ENCODE results near the gene NRDE2.

NRDE2 gene

DNA sequence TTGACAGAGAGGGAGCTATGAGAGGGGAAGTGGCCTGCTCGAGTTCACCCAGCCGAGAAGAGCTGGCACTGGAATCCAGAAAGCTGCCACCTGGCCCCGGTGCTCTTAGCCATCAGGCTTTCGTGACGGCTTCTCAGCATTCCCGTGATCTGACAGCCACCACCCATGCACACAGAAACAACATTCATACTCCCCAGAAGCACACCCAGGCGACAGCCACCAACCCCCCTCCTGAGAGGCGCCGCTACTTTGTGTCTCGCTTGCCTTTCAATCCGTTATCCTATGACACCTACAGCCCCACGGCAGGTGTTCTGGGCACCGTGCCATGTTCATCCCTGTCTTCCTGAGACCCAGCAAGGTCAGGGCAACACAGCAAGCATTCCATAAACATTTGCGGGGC lies 44.0 kb downstream of the NRDE2 start:
- no peaks in the 10 kb centered on the region for H3K79me2 ChIP-seq (ENCODE audit: control insufficient read depth, insufficient read depth, low read length)
- H2AK5ac ChIP-seq (ENCODE audit: low read length), result no peak overlapping the region
- no peak overlapping the region for H3K9ac ChIP-seq (ENCODE audit: low read length)
- H2BK5ac ChIP-seq (ENCODE audit: low read length), result no peak overlapping the region
- H3K4me1 ChIP-seq (ENCODE audit: control insufficient read depth, low read depth, low read length), result no peaks in the 10 kb centered on the region
- WGBS (ENCODE audit: extremely low coverage, insufficient coverage, low lambda C conversion rate), result no CpG with 5 or more reads among the region's 14 CpGs
- H3K27ac ChIP-seq (ENCODE audit: low read depth, low read length), result no peak overlapping the region
- DNase-seq, result no peak
- no peak overlapping the region for H3K56ac ChIP-seq (ENCODE audit: low read length)
- peaks cover 2% of the 10 kb centered on the region for H3K36me3 ChIP-seq (ENCODE audit: control insufficient read depth, insufficient read depth, low read length)
- no peak overlapping the region for H3K4me3 ChIP-seq (ENCODE audit: low read length)
- H3K18ac ChIP-seq (ENCODE audit: low read length), result no peak overlapping the region
- H4K8ac ChIP-seq (ENCODE audit: low read depth, low read length), result no peak overlapping the region
- no peaks in the 10 kb centered on the region for H3K79me1 ChIP-seq (ENCODE audit: low read length)
- no peak overlapping the region for H3K23ac ChIP-seq (ENCODE audit: low read length)
- H3K27me3 ChIP-seq (ENCODE audit: insufficient read depth, low read length, poor library complexity), result no peaks in the 10 kb centered on the region
- no peak overlapping the region for H2BK15ac ChIP-seq (replicated peaks; ENCODE audit: low read depth)
- no peak overlapping the region for H3K4ac ChIP-seq (ENCODE audit: low read depth, low read length)
- H4K5ac ChIP-seq (ENCODE audit: low read length), result no peak overlapping the region
- no peak overlapping the region for H3K4me2 ChIP-seq (ENCODE audit: low read length)
- H2BK120ac ChIP-seq (ENCODE audit: low read depth, low read length), result no peak overlapping the region

DNA sequence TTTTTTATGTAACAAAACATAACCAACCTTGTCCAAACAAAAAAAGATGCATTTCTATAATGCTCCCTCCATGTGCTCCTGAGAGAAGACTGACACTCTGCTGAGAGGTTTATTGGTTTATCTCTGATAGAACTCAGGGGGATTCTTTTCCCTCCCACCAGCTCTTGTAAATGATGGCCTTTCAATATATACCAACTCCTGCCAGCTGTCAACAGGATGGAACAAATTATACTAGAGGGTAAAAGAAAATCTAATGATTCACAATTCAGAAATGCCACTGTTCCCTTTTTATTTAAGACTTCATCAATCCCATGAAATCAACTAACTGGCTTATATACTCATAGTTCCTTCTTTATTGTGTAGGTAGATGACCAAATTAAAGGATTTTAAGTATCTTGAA lies 50.0 kb downstream of the NRDE2 start:
- Histone ChIP-seq H3K79me2 (ENCODE audit: control insufficient read depth, insufficient read depth, low read length) (no peaks in the 10 kb centered on the region), H4K5ac (ENCODE audit: low read length) (no peak overlapping the region), H3K27ac (ENCODE audit: low read depth, low read length) (no peak overlapping the region), H4K8ac (ENCODE audit: low read depth, low read length) (no peak overlapping the region), H3K79me1 (ENCODE audit: low read length) (no peaks in the 10 kb centered on the region), H3K56ac (ENCODE audit: low read length) (no peak overlapping the region), H3K4me3 (ENCODE audit: low read length) (no peak overlapping the region), H3K27me3 (ENCODE audit: insufficient read depth, low read length, poor library complexity) (no peaks in the 10 kb centered on the region), H3K9ac (ENCODE audit: low read length) (no peak overlapping the region), H2BK5ac (ENCODE audit: low read length) (no peak overlapping the region), H3K4me2 (ENCODE audit: low read length) (no peak overlapping the region), H3K36me3 (ENCODE audit: control insufficient read depth, insufficient read depth, low read length) (peaks cover 2% of the 10 kb centered on the region), H3K23ac (ENCODE audit: low read length) (no peak overlapping the region), H3K4me1 (ENCODE audit: control insufficient read depth, low read depth, low read length) (no peaks in the 10 kb centered on the region), H2AK5ac (ENCODE audit: low read length) (no peak overlapping the region), H2BK120ac (ENCODE audit: low read depth, low read length) (no peak overlapping the region), H3K18ac (ENCODE audit: low read length) (no peak overlapping the region), H2BK15ac (replicated peaks; ENCODE audit: low read depth) (no peak overlapping the region), H3K4ac (ENCODE audit: low read depth, low read length) (no peak overlapping the region)
- no peak for DNase-seq

DNA sequence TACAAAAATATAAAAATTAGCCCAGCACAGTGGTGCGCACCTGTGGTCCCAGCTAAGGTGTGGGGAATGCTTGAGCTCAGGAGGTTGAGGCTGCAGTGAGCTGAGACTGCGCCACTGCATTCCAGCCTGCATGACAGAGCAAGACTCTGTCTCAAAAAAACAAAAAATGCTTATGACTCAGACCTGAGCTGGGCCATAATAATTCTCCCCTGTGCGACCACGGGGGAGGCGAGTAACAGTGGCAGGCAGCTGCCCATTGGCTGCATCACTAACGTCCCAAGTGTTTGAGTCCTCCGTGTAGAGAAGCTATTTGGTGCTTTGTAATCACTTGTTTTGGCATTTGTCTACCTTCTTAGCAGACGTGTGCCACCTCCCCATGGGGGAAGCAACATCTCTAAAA lies 50.5 kb downstream of the NRDE2 start:
- peaks cover under 1% of the 10 kb centered on the region for H3K36me3 ChIP-seq (ENCODE audit: control insufficient read depth, insufficient read depth, low read length)
- DNase-seq, result no peak

DNA sequence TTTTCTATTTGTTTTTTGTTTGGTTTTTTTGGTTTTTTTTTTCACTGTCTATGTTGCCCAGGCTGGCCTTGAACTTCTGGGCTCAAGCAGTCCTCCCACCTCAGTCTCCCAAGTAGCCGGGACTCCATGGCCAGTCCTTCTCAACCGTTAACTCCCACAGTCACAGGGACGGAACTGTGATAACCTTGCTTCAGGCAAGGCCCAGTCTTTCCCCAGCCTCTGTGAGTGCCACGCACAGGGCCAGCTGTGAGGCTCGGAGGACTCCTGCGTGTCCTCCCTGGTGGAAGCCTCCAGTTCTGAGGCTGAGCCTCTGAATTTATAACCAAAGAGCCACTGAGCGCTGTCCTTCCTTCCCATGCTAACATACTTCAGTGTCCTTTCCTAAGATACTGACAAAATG lies 51.6 kb downstream of the NRDE2 start:
- H3K27ac ChIP-seq (ENCODE audit: low read depth, low read length), result no peak overlapping the region
- DNase-seq, result no peak
- no peaks in the 10 kb centered on the region for H3K4me1 ChIP-seq (ENCODE audit: control insufficient read depth, low read depth, low read length)
- H2AK5ac ChIP-seq (ENCODE audit: low read length), result no peak overlapping the region
- WGBS (ENCODE audit: extremely low coverage, insufficient coverage, low lambda C conversion rate), result no CpG with 5 or more reads among the region's 7 CpGs
- H4K8ac ChIP-seq (ENCODE audit: low read depth, low read length), result no peak overlapping the region
- H3K4me3 ChIP-seq (ENCODE audit: low read length), result no peak overlapping the region
- H3K36me3 ChIP-seq (ENCODE audit: control insufficient read depth, insufficient read depth, low read length), result no peaks in the 10 kb centered on the region
- no peaks in the 10 kb centered on the region for H3K79me1 ChIP-seq (ENCODE audit: low read length)
- no peak overlapping the region for H3K23ac ChIP-seq (ENCODE audit: low read length)
- no peak overlapping the region for H2BK15ac ChIP-seq (replicated peaks; ENCODE audit: low read depth)
- no peaks in the 10 kb centered on the region for H3K79me2 ChIP-seq (ENCODE audit: control insufficient read depth, insufficient read depth, low read length)
- no peak overlapping the region for H3K4ac ChIP-seq (ENCODE audit: low read depth, low read length)
- no peak overlapping the region for H4K5ac ChIP-seq (ENCODE audit: low read length)
- no peak overlapping the region for H2BK120ac ChIP-seq (ENCODE audit: low read depth, low read length)
- H3K9ac ChIP-seq (ENCODE audit: low read length), result no peak overlapping the region
- H3K56ac ChIP-seq (ENCODE audit: low read length), result no peak overlapping the region
- H3K27me3 ChIP-seq (ENCODE audit: insufficient read depth, low read length, poor library complexity), result no peaks in the 10 kb centered on the region
- no peak overlapping the region for H2BK5ac ChIP-seq (ENCODE audit: low read length)
- no peak overlapping the region for H3K4me2 ChIP-seq (ENCODE audit: low read length)
- H3K18ac ChIP-seq (ENCODE audit: low read length), result no peak overlapping the region

More for the DNA sequence above, 50.5 kb downstream of the NRDE2 start:
- Histone ChIP-seq H3K27ac (ENCODE audit: low read depth, low read length) (no peak overlapping the region), H3K79me2 (ENCODE audit: control insufficient read depth, insufficient read depth, low read length) (no peaks in the 10 kb centered on the region), H3K79me1 (ENCODE audit: low read length) (no peaks in the 10 kb centered on the region), H4K5ac (ENCODE audit: low read length) (no peak overlapping the region), H3K18ac (ENCODE audit: low read length) (no peak overlapping the region), H2BK15ac (replicated peaks; ENCODE audit: low read depth) (no peak overlapping the region), H3K4me2 (ENCODE audit: low read length) (no peak overlapping the region), H2BK120ac (ENCODE audit: low read depth, low read length) (no peak overlapping the region), H3K56ac (ENCODE audit: low read length) (no peak overlapping the region), H3K23ac (ENCODE audit: low read length) (no peak overlapping the region), H3K4me1 (ENCODE audit: control insufficient read depth, low read depth, low read length) (no peaks in the 10 kb centered on the region), H3K9ac (ENCODE audit: low read length) (no peak overlapping the region), H3K4me3 (ENCODE audit: low read length) (no peak overlapping the region), H3K4ac (ENCODE audit: low read depth, low read length) (no peak overlapping the region), H2AK5ac (ENCODE audit: low read length) (no peak overlapping the region), H4K8ac (ENCODE audit: low read depth, low read length) (no peak overlapping the region), H2BK5ac (ENCODE audit: low read length) (no peak overlapping the region), H3K27me3 (ENCODE audit: insufficient read depth, low read length, poor library complexity) (no peaks in the 10 kb centered on the region)
- no CpG with 5 or more reads among the region's 8 CpGs for WGBS (ENCODE audit: extremely low coverage, insufficient coverage, low lambda C conversion rate)

DNA sequence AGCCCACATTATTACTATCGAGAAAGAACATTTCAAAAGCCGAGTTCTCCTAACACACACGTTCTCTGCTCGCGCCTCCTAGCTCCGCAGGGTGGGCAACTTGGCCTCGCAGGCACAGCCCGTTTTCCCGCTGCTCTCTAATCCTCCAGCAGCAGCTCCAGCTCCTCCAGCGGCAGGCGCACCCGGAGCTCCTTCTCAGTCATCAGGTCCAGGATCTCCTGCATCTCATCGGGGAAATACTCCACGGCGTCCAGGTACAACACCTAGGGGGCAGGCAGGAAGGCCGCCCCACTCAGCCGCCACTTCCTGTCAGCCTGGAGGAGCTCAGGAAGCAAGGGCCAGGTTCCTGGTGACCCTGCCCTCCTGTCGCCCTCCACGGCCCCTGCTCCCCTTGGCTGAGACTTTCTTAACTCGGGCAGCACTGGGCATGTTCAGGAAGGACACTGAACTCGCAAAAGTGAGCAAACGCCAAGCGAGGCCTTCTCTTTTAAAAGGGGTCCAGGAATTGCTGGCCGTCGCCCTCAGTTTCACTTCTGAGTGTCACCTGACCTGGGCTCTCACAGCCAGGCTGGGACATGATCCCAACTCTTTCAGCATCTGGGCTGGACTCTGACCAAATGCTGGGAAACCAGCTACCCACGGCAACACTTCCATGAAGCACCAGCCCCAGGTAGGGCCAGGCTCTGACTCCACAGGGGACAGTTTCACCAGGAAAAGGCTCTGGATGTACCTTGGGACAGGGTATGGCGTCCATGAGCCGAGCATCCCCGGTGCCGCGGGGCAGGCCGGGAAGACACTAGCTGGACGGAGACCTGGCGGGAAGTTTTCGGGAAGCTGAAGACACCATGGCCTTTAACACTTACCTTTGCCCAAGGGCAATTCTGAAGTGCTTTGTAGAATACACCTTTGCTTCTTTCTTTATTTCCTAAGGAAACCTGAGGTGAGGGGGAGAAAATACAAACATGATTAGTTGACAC lies 53.3 kb downstream of the NRDE2 start:
- H3K23ac ChIP-seq (ENCODE audit: low read length), result no peak overlapping the region
- no peaks in the 10 kb centered on the region for H3K27me3 ChIP-seq (ENCODE audit: insufficient read depth, low read length, poor library complexity)
- H3K79me2 ChIP-seq (ENCODE audit: control insufficient read depth, insufficient read depth, low read length), result no peaks in the 10 kb centered on the region
- no peak for DNase-seq
- H3K36me3 ChIP-seq (ENCODE audit: control insufficient read depth, insufficient read depth, low read length), result peaks cover 2% of the 10 kb centered on the region
- H3K4me1 ChIP-seq (ENCODE audit: control insufficient read depth, low read depth, low read length), result no peaks in the 10 kb centered on the region
- no peak overlapping the region for H4K8ac ChIP-seq (ENCODE audit: low read depth, low read length)
- no peaks in the 10 kb centered on the region for H3K79me1 ChIP-seq (ENCODE audit: low read length)
- no peak overlapping the region for H3K18ac ChIP-seq (ENCODE audit: low read length)
- H2AK5ac ChIP-seq (ENCODE audit: low read length), result no peak overlapping the region
- no peak overlapping the region for H4K5ac ChIP-seq (ENCODE audit: low read length)
- H3K4ac ChIP-seq (ENCODE audit: low read depth, low read length), result no peak overlapping the region
- H3K4me3 ChIP-seq (ENCODE audit: low read length), result no peak overlapping the region
- H3K27ac ChIP-seq (ENCODE audit: low read depth, low read length), result no peak overlapping the region
- no peak overlapping the region for H3K9ac ChIP-seq (ENCODE audit: low read length)
- no peak overlapping the region for H2BK5ac ChIP-seq (ENCODE audit: low read length)
- no peak overlapping the region for H3K4me2 ChIP-seq (ENCODE audit: low read length)
- no peak overlapping the region for H2BK120ac ChIP-seq (ENCODE audit: low read depth, low read length)
- WGBS (ENCODE audit: extremely low coverage, insufficient coverage, low lambda C conversion rate), result no CpG with 5 or more reads among the region's 35 CpGs
- no peak overlapping the region for H3K56ac ChIP-seq (ENCODE audit: low read length)
- no peak overlapping the region for H2BK15ac ChIP-seq (replicated peaks; ENCODE audit: low read depth)

Measured in mesendoderm (in vitro differentiated cells).